GM18502 (cell line): Measurements from ENCODE around the gene TPRKB.
"Not testable (repeated sequence)": the region's sequence is repeated elsewhere in the genome, so short reads cannot be mapped to it uniquely, and the experiment has no call there.

Experiments
- ATAC-seq: cut with Tn5 transposase; IDR thresholded peaks from one replicate; pipeline ENCODE4 v1.9.1; 2021; ENCODE audit warnings: mild to moderate bottlenecking; ENCODE audit not compliant: unreplicated experiment, poor library complexity

Gene TPRKB

GRCh38 chr2:73736855-73737779, at the start of gene TPRKB:
Gene TPRKB, minus strand, starts transcription at chr2:73737345. Its CDS starts 2,776 bp downstream, at chr2:73734569.
- peak; percentile 98 for ATAC-seq

- ATAC-seq = not testable (repeated sequence)
These were observed 46.7 kb upstream of the TPRKB start, which contains the start of gene C2orf78 for GRCh38 chr2:73783883-73784282. Gene C2orf78, plus strand, starts transcription at chr2:73784183. Its CDS starts 127 bp downstream, at chr2:73784310.

- ATAC-seq = not testable (repeated sequence)
These were observed 46.3 kb upstream of the TPRKB start for GRCh38 chr2:73783402-73783801.

GRCh38 chr2:73780237-73780582, 43.1 kb upstream of the TPRKB start:
- ATAC-seq = no peak

- peak; percentile 99 for ATAC-seq
These were observed 42.5 kb upstream of the TPRKB start, which contains the start of gene DUSP11 for GRCh38 chr2:73779467-73780236. Gene DUSP11, minus strand, starts transcription at chr2:73780103. Its CDS starts 129 bp downstream, at chr2:73779974.

- ATAC-seq = not testable (repeated sequence)
These were observed 41.8 kb upstream of the TPRKB start for GRCh38 chr2:73778867-73779466.

DNA sequence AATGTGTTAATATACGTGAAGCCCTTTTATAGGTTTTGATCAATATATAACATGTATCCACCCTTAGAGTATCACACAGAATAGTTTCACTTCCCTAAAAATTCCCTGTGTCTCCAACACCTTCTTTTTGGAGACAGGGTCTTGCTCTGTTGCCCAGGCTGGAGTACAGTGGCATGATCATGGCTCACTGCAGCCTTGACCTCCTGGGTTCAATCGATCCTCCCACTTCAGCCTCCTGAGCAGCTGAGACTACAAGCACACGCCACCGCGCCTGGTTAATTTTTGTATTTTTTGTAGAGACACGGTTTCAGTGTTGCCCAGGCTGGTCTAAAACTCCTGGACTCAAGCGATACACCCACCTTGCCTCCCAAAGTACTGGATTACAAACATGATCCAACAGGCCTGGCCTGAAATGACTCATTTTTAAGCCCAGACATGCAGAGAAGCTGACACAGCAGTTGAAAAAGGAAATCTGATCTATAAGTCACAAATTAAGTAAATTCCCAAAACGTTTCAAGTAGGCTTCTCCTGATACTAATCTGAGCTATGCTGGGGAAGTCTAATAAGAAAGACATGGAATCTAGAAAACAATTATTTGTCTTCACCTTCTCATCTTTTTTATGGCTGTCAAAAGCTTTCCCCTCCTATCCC, 39.8 kb upstream of the TPRKB start:
- no peak for ATAC-seq

- no peak for ATAC-seq
These were observed 39.2 kb upstream of the TPRKB start for GRCh38 chr2:73776381-73776780.

DNA sequence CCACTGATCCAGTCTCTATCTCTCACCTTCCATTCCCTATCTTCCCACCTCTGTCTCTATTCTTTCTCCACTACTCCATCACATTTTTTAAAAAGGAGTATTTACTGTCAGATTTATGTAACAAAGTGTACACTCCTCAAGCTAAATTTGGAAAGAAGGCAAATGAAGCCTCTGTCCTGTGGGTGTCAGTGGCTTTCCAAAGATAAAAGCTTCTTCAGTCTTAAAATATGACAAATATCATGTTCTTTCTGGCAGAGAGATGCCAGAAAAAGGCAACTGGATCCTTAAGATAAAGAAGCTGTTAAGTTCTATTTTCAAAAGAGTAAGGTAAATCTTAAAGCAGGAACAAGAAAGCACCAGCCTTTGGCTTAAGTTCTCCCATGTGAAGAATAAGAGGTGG, 35.7 kb upstream of the TPRKB start:
- no peak for ATAC-seq

GRCh38 chr2:73770725-73771124, 33.6 kb upstream of the TPRKB start:
- no peak for ATAC-seq

DNA sequence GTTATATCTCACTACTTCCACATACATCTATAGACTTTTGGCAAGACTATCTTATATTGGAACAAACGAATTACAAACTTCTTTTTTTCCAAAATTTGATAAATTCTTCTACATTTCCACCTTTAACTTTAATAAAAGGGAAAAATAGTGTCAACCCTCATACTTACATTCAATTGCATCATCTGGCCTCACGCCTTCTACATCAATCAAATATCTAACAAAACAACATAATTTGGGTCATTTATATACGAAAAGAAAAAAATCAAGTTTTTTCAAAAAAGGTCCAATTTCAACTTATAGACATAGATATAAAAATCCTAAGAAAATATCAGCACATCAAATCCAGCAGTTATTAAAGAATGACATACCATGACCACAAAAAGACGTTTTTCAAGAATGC, 29.8 kb upstream of the TPRKB start:
- ATAC-seq = no peak

DNA sequence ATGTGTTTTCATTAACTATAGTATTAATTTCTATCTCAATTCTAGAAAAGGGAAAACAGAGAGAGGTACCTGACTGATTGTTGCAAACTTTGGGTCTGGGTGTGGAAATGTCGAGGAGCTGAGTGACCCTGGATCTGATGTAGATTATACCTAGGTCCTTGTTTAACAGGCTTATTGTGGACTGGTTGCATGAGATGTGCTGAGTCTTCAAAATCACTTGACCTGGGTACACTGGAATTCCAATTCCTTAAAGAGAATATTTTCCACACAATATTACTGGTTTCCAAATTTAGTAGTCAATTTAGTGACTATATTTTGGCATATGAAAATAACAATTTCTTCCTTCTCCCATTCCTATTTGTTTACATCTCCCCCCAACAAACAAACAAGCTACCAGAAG, 29.2 kb upstream of the TPRKB start:
- ATAC-seq = no peak

DNA sequence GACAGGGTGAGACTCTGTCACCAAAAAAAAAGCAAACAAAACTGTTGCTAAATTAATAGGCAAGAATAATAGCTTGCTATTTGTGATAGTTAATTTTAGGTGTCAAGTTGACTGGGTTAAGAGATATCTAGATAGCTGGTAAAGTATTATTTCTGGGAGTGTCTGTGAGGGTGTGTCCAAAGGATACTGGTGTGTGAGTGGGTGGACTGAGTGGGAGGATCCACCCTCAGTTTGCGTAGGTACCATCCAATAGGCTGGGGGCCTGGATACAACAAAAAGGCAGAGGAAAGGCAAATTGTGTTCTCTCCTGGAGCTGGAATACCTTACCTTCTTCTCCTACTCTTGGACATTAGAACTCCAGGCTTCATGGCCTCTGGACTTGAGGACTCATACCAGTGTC, 27.8 kb upstream of the TPRKB start:
- ATAC-seq = no peak

DNA sequence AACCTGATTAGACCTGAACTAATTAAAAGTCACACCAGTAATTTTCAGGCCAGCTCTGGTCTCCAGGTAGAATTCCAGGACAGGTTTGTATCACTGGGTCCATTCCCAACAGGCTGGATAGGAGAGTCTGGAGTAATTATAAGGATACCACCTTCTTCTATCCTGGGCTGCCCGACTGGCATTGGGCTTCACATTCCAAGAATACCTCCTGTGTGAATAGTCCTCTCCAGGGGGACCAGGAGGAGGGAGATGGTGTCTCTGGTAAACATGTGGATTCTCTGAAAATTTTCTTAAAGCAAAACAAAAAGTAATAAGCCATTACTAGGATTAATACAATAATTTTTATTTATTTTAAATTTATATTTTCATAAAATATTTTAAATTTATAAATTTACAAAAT, 25.4 kb upstream of the TPRKB start:
- no peak for ATAC-seq

GRCh38 chr2:73759904-73760303, 22.8 kb upstream of the TPRKB start:
- no peak for ATAC-seq

- no peak for ATAC-seq
These were observed 22.2 kb upstream of the TPRKB start for GRCh38 chr2:73759285-73759764.

GRCh38 chr2:73754332-73754731, 17.2 kb upstream of the TPRKB start:
- ATAC-seq = not testable (repeated sequence)

DNA sequence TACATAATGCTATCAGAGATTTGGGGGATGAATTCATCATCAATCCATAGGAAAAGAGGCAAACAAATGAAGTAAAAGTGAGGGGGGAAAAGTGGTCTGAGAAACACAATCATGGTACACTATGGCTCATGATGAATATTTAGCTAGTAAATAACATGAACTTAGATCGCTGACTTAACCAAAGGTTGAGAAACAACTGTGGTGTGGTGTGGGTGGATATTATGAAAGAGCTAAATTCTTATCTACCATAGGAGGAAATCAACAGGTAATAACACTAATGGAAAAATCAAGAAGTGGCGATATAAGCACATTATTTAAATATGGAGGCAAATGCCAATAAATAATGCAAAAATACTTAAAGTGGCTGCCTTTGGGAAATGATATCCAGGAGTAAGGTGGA, 12.2 kb upstream of the TPRKB start:
- no peak for ATAC-seq

DNA sequence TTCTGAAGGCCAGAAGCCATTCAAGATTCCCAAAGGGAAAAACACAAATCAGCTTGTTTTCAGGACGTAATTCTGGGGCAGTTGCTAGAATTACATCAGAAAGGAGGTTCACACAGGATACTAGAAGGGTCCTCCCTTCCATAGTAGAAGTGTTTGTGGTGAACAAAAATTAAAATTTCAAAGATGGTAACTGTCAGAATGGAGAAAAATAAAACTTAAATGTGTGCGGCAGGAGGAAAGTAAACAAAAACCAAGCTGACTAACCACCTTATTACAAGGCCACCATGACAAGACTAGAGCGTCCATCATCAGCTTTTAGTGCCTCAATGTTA, 9.7 kb upstream of the TPRKB start:
- ATAC-seq = no peak
